Mucosa of stomach (tissue), 1 donor: ENCODE measurements around the gene MARCHF4.

Experiments
- H3K27me3 ChIP-seq: one replicate; pipeline ENCODE4 v1.7.0; 2013; ENCODE audit warnings: mild to moderate bottlenecking, low read length; ENCODE audit not compliant: control insufficient read depth, insufficient read depth
- H3K36me3 ChIP-seq: one replicate; pipeline ENCODE4 v1.7.0; 2013; ENCODE audit warnings: low read length; ENCODE audit not compliant: control insufficient read depth, insufficient read depth
- H3K4me1 ChIP-seq: one replicate; pipeline ENCODE4 v1.7.0; 2013; ENCODE audit warnings: mild to moderate bottlenecking, low read length; ENCODE audit not compliant: control insufficient read depth, insufficient read depth
- H3K4me3 ChIP-seq: one replicate; pipeline ENCODE4 v1.7.0; 2013; ENCODE audit warnings: low read length
- H3K9ac ChIP-seq: one replicate; pipeline ENCODE4 v1.7.0; 2013; ENCODE audit warnings: mild to moderate bottlenecking, low read length, moderate library complexity
- H3K9me3 ChIP-seq: one replicate; pipeline ENCODE4 v1.7.0; 2013; ENCODE audit warnings: mild to moderate bottlenecking, low read length, moderate library complexity; ENCODE audit not compliant: control insufficient read depth
- donor health status: Pancreatic carcinoma.

The MARCHF4 gene

GRCh38 chr2:216343221-216343980 is 28.9 kb downstream of the MARCHF4 start:
- Histone ChIP-seq H3K27me3 (no peaks in the 10 kb centered on the region), H3K4me3 (no peak overlapping the region), H3K4me1 (peaks cover 17% of the 10 kb centered on the region), H3K9me3 (no peaks in the 10 kb centered on the region), H3K36me3 (no peaks in the 10 kb centered on the region), H3K9ac (no peak overlapping the region)

- H3K9ac ChIP-seq, result no peak overlapping the region
- no peak overlapping the region for H3K4me3 ChIP-seq
- H3K36me3 ChIP-seq, result no peaks in the 10 kb centered on the region
- no peaks in the 10 kb centered on the region for H3K9me3 ChIP-seq
- peaks cover 17% of the 10 kb centered on the region for H3K4me1 ChIP-seq
- no peaks in the 10 kb centered on the region for H3K27me3 ChIP-seq
Measured at GRCh38 chr2:216341121-216341520, 31.2 kb downstream of the MARCHF4 start.

GRCh38 chr2:216340280-216340631 is 32.0 kb downstream of the MARCHF4 start:
- H3K27me3 ChIP-seq, result no peaks in the 10 kb centered on the region
- no peak overlapping the region for H3K4me3 ChIP-seq
- H3K36me3 ChIP-seq, result no peaks in the 10 kb centered on the region
- no peaks in the 10 kb centered on the region for H3K9me3 ChIP-seq
- H3K9ac ChIP-seq, result no peak overlapping the region
- H3K4me1 ChIP-seq, result peaks cover 17% of the 10 kb centered on the region

GRCh38 chr2:216339456-216340279 is 32.6 kb downstream of the MARCHF4 start:
- Histone ChIP-seq H3K36me3 (no peaks in the 10 kb centered on the region), H3K4me3 (no peak overlapping the region), H3K9me3 (no peaks in the 10 kb centered on the region), H3K4me1 (peaks cover 17% of the 10 kb centered on the region), H3K9ac (no peak overlapping the region), H3K27me3 (no peaks in the 10 kb centered on the region)

GRCh38 chr2:216335252-216335651 is 37.0 kb downstream of the MARCHF4 start:
- Histone ChIP-seq H3K9me3 (no peaks in the 10 kb centered on the region), H3K27me3 (no peaks in the 10 kb centered on the region), H3K4me1 (peaks cover 2% of the 10 kb centered on the region), H3K4me3 (no peak overlapping the region), H3K36me3 (no peaks in the 10 kb centered on the region), H3K9ac (no peak overlapping the region)

- H3K4me1 ChIP-seq, result no peaks in the 10 kb centered on the region
- H3K4me3 ChIP-seq, result no peak overlapping the region
- no peak overlapping the region for H3K9ac ChIP-seq
- H3K27me3 ChIP-seq, result no peaks in the 10 kb centered on the region
- H3K36me3 ChIP-seq, result no peaks in the 10 kb centered on the region
- H3K9me3 ChIP-seq, result no peaks in the 10 kb centered on the region
Measured at GRCh38 chr2:216328347-216328746, 43.9 kb downstream of the MARCHF4 start.

- no peak overlapping the region for H3K4me3 ChIP-seq
- no peaks in the 10 kb centered on the region for H3K36me3 ChIP-seq
- H3K9ac ChIP-seq, result no peak overlapping the region
- H3K27me3 ChIP-seq, result no peaks in the 10 kb centered on the region
- H3K4me1 ChIP-seq, result no peaks in the 10 kb centered on the region
- H3K9me3 ChIP-seq, result no peaks in the 10 kb centered on the region
Measured at GRCh38 chr2:216327447-216327935, 44.8 kb downstream of the MARCHF4 start.
